OCI-M2 (cell line): ENCODE measurements around the gene INSIG2.

Experiments used
- DNase-seq: peaks from one replicate; lab custom pipeline; 2025; ENCODE audit not compliant: unreplicated experiment; lab: John Stamatoyannopoulos, UW

Gene INSIG2

DNA sequence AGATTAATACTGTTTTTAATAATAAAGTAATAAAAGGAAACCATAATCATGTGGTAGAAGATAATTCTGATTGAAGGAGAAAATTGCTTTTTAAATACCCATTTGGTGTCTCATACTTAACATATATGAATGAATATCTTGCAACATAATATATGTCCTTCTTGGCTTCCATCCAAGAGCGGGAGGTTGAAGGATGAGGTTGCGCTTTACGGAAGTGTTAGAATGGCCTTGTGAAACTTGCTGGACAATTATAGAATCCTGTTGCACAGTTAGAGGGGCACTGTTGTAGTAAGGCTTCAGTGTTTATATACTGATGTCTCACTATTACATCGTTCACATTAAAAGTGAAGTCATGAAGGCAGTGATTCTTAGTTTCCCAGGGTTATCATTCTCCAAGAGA is 9.4 kb downstream of the INSIG2 start:
- DNase-seq = no peak

DNA sequence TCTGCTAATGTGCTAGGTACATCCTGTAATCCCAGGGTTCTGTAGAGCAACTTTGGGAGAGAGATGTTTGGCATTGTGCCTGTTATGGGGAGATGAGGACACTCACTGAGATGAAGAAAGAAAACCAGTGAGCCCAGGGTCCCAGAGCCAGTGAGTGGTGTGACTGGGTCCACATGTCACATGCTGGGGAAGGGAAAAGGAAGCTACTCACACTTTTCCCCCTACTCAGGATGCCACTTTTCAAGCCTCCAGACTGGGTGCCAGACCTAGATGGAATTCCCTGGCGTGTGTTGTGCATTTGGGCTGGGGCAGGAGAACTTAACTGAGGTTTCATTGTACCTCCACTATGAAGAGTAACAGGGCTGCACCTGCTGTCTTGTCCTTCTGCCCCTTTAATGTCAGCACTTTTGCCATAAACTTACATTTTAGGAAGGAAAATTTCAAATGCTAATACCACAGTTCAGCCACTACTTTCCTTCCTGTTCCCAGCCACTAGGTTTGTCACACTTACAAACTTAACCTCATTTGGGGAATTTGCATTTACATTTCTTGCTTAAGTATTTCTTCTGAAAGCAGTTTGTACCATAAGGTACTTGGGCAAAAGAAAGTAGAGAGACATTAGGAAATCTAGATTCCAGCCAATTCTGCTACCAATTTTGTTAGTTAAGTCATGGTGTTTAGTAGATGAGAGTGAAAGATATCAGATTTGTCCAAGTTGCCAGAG is 10.2 kb downstream of the INSIG2 start:
- DNase-seq = no peak

DNA sequence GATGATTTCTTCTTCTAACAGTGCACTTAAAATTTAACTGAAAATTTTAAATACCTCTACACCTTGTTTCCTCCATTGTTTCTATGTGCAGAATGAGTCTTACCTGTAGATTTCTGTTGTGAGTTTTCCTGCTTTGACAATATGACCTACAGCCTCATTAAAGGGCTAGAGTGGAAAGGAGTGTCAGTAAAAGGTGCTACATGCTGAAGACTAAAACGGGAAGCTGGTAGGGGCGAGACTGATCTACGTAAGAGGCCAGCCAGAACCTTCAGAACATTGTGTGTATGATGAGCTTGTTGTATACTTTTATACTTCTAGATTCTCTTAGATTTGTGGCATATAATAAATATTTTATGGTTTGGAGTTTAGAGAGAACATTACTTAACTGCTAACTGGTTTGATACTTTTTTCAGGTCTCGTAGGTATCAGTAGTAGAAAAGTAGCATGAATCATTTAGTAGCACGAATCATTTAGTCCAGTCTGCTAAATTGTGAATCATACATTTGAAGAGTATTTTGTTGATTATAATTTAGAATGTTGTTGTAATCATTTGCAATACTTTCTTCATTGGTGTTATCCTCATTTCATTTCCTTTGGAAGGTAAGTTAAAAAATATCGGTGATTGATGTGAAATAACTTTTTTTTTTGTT is 14.3 kb downstream of the INSIG2 start:
- DNase-seq = no peak

DNA sequence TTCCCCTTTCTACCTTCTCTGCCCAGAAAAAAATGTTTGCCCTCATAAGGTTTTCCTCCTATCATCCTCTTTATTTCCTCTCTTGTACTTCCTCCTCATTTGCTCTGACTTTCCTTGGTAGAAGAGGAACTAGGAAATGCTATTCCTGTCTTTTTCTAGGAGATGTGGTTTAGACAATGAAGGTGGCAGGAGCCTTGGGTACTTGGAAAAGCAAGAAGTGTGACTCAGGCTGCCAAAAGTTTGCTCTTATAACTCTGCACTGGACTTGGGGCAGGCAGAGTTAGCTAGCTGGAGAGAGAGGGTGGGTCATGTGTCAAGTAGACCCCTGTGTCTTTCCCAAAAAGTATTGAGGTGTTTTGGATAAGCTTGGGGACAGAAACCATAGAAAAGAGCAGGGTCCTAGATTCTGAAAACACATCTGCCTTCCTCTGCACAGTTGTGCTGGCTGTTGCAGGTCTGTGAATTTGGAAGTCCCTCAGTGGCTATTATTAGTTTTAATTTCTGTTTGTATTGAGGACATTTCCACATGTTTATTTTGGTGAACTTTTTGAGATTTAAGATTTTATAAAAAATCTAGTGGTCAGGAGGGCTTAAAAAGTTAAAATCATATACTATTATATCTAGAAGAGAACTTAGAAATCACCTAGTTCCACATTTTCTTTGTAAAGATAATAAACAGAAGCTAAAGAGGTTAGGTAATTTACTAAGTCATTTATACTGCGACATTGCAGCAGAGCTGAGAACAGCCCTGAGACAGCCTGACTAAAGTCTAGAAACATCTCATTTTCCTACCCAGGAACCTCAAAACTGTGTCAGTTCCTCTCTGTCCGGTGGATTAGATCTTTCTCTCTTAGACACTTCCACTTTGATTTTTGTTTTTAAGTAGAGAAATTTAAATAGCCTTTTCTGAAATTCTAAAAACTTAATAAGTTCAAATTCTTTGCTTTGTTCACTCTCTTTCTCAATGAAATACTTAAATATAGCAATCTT is 16.0 kb downstream of the INSIG2 start:
- no peak for DNase-seq

DNA sequence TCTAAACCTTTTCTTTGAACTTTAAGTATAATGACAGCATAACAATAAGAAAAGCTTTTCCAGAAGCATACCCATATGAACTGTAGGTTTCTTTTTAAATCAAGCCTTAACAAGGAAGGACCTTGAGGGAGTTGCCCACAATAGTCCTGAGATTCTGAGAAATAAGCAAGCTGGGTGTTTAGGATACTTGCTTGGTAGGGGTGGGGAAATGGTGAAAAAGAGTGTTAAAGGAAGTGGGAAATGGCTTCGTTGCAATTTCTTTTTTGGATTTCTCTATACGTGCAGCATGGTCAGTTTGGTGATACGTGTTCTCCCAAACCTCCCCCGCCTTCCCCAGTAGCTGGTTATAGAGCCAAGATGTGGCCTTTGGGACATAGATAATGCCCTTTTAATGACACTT is 17.2 kb downstream of the INSIG2 start:
- DNase-seq = no peak

DNA sequence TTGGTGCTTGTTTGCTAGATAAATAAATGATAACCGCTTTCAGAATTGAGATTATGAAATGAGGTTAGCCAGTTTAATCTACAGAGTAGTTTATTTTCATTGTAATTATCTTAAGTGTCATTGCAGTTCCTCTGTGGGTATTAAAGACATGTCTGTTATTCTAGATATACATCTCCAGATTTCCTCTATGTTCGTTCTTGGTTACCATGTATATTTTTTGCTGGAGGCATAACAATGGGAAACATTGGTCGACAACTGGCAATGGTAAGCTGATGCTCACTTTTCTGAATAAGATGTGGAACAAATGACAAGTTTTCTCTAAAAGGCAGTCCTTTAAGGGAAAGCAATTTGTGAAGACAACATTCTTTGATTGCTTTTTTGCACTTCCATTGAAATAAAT is 18.7 kb downstream of the INSIG2 start:
- no peak for DNase-seq

DNA sequence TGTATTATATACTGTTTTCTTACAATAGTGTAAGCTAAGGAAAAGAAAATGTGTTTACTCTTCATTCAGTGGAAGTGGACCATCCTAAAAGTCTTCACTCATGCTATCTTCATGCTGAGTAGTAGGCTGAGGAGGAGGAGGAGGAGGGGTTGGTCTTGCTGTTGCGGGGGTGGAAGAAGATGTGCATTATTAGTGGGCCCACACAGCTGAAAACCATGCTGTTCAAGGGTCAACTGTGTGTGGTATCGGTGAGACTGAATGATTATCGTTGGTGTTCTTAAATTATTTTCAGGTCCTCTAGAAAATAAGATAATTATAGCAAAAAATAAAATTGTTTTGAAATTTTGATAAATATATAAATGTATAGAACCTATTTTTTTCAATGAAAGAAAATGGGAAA is 22.0 kb downstream of the INSIG2 start:
- DNase-seq = no peak

DNA sequence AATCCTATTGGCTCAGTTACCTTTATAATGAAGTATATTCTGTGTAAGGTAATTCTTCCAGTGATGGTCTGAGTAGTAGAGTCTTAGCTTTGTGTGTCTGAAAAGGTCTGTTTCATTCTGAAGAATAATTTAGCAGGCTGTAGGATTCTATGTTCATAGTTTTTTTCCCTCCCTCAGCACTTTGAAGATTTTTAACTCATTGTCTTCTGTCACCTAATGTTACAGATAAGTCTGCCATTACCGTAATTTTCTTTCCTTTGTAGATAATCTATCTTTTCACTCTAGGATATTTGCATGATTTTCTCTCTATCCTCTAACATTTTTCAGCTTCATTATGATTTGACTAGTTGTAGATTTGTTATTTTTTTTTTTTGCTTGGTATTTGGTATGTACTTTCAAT is 22.7 kb downstream of the INSIG2 start:
- DNase-seq = no peak

DNA sequence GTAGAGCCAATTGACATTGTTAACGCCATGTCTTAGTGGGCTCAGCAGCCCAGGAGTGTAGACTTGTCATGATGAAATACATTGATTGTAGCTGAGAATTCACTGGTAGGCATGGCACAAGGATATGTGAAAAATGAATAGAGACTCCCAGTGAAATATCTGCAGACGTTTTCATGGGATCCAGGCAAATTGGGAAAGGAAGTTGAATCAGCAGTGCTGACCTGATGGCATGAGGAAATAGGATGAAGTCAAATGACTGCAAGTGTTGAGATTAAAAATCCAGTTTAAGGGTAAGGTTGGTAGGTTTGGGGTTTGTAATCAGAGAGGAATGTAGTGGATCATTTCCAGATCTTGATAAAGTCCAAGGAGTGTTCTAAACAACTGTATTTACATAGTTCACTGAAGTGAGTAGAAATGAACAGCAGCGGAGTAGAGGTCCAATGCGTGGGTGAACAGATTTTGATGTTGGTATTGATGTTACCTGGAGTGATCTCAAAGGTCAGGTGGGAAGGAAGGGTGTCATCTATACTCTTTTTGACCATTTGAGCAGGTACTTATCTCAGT is 24.6 kb downstream of the INSIG2 start:
- no peak for DNase-seq

DNA sequence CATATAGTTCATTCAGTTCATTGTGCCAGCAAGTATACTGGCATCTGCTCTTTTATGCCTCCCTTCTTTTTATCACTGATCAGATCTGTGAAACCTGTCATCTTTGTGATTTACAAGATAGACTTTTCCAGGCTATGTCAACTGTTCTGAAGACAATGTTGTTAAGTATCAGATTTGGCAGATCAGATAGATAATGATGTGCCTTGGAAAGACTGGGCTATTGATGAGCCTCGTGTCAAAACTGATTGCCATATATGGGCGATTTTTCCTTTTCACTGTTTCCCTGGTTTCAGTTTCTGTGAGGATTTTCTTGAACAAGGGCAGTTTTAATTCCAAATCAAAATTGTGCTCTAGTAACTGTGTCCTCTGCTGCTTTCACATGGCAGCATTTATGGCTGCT is 26.6 kb downstream of the INSIG2 start:
- DNase-seq = no peak

DNA sequence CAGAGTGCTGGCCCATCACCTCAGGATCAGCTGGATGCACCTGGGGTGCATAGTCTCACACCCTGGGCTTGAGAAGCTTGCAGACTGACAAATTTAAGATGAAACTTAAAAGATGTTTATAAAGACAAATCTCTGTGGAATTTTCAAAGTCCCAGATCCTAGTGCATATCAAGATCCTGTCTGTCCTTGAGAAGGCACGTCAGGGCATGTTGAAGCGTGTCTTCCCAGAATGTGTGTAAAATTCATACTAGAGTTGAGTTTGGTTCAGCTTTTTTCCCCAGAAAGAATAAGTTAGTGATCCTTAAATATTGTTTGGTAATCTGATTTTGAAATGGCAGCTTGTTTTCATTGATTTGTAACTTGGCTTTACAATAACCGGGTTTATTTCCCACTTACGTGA is 27.5 kb downstream of the INSIG2 start:
- DNase-seq = no peak

DNA sequence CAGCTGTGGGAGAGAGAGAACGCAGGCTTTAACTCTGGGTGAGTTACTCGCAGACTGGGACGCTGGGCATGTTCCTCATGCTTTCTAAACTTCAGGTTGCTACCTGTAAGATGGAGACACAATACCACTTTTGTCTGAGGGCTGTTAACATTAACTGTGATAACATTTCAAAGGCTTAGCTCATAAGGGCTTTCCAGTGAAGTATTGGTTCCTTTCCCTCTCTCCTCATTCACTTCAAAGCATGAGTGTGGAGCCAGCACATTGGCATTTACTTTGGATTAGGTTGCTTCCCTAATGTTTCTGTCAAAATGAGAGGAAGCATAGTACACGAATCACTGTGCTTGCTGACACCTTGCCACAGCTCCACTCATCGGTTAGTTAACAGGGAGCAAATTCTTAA is 30.2 kb downstream of the INSIG2 start:
- no peak for DNase-seq

DNA sequence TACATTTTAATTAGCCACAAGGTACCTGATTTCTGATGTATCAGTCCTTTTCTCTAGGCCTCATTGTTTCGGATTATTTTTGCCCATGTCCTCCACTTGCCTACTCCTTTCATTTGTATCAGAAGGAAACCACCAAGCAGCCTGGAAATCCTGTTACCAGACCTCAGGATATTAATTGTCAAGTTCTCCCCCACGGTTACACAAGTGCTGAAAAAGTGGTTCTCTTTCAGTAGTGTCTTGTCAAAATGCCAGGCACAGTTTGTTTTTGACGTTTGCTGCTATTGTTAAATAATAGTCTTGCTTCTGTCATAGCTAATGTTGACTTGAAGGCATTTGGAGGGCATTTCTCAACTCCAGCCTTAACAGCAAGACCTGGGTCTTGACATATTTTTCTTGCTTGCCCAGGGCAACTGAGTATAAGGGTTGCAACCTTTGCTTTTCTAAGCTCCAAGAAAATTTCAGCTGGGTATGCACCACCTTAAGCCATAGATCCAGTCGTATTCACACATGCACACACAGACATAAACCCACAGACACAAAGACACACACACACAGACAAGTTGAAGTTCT is 31.0 kb downstream of the INSIG2 start:
- no peak for DNase-seq

DNA sequence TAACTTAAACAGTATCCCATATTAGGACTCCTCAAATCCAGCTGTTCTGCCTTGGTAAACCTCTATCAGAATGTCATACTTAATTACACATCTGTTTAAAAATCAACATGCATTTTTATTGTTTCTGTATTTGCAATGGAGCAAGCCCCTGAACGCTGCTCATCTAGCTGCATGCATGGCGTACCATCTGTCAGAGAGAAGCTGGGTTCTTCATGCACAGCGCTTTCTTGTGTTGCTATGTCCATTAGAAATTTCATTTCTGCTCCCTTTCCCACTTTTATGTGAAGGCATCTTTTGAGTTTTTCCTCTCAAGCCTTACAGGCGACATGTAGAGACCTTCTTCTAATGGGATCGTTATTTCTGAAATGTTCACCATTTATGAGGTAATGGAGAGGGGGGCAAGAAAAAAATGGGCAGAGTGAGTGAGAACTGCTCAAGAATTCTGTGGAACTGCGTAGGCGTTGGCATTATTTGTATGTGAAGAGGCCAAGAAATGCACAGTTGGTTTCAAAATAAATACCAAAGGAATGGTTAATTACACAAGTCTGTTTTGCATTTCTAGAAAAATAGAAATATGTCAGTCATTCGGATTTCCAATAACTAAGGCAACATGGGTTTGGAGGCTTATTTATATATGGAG is 31.6 kb downstream of the INSIG2 start:
- no peak for DNase-seq

DNA sequence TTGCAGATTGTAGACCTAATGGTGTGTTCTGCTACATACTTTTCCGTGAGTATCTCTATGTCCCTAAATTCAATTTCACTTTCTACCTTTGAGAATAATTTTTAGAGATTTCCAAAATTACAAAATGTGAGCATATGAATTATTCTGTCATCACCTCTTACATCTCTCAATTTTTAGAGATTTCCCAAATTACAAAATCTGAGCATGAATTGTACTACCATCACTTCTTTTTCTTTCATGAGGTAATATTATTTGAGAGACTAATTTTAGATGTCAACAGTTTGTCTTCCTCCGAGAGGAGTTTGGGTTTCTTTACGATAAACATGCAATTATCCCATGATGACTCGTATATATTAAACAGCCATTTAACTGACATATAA is 32.1 kb downstream of the INSIG2 start:
- no peak for DNase-seq

DNA sequence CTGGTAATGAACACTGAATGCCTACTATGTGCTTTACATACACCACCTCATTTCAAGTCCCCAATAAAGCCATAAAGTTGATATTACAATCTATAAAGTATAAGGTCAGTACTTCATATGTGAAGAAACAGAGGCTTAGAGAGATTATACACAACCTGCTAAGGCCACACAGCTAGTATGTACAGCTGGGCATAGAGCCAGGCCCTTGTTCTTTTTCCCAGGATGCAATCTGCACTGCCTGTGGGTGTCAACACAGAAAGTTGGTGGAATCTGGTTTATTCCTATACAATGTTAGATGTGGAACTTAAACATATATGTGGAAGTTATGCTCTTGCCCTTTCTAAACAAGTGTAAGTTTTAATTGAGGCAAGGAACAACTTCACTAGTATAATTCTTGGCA is 32.8 kb downstream of the INSIG2 start:
- no peak for DNase-seq

DNA sequence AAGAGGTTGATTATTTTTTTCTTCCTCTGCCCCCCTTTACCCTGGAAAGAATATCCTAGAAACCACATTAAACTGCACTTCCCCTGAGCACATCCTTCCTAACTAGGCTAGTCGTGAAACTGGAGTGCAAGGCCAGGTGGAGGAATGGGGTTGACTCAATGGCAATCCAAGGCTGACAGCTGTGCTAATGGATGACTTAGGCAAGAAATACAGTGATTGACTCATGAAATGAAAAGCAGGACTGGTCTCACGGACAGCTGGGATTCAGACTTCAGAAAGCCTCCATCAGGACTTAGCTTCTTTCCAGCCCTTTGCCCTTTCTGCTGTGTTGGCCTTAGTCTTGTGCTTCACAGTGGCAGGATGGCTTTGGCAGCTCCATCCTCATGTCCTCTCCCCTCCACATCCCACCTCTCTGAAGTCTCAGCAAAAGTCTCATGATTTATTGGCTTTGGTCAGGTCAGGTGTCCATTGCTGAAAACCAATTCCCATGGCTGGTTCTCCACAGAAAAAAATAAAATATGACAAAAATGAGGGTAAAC is 33.8 kb downstream of the INSIG2 start:
- DNase-seq = no peak

DNA sequence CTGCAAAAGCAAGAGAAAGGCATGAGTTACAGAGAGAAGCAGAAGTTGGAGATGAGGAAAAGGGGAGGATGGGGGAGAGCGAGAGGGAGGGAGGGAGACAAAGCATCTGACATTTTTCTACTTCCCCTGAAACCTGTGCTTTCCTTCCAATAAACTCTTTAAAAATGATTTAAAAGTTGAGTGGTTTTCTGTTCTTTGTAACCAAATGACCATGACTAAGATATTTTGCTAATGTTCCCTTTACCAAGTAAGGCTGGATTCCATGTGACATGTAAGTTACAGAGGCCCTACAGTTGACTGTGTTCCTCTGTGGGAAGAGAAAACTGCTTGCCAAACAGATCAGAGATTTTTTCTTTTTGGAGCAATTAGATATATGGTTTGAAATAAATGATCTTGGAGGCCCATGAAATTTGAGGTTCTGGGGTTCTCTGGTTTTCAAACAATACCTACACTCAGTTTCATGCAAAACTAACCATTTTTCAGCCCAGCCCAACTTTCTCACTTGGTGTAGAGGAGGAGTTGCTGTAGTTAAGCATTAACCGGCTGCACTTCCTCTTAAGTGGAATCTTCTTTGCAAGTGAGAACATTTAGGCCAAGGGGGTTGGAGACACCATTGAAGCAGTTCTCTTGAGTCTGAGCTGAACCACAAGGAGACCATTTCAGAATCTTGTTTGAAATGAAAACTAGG is 34.5 kb downstream of the INSIG2 start:
- DNase-seq = no peak

DNA sequence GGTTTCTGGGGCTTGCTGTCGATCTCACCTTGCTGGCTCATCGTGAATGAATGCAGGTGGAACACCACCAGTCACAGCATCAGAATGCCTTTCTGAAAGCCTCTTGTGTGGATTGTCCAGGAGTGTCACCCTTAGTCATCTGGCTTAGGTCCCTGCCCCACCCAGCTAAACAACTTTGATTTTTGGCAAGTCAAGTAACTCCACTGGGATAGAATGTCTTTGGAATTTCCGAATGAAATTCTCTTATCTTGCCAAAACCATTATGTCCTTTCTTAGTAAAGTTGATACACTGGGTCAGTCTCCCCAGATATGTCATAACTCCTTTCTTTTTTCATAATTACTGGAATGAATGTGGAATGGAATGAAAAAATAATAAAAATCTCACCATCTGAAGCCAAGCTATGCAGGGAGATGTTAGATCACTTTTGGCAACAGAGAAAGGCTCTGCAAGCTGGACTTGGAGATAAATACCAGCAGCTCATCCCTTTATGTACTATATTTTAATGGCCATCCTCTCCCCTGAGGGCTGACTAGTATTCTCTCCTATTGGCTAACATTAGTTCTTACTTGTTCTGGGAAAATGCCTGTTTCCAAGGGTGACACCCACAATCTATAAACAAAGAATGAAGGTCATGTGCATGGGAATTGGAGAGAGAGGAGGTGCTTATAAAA is 35.4 kb downstream of the INSIG2 start:
- DNase-seq = no peak
